Spinal cord (tissue), 10 donors: Measurements from ENCODE around the gene DMRT1. TPM values are rescaled to one million over a fixed set of nuclear protein-coding genes. Genes with fewer than 3 reads are reported as not detected.

Source experiments
- DNase-seq, 6 donors: peaks; one replicate each; pipeline versions ENCODE4 v3.0.0 to v3.0.0-alpha.2; 2013 to 2015; ENCODE audit warnings: low spot score in 6 of 6, low read depth in 4 of 6
- H3K27ac ChIP-seq: one replicate; pipeline ENCODE4 v1.5.1; 2013; ENCODE audit warnings: low read depth, low read length, control low read depth
- H3K27me3 ChIP-seq: one replicate; pipeline ENCODE4 v1.6.1; 2013; ENCODE audit warnings: low read length; ENCODE audit not compliant: control insufficient read depth, insufficient read depth
- H3K36me3 ChIP-seq: one replicate; pipeline ENCODE4 v1.6.1; 2013; ENCODE audit warnings: low read length; ENCODE audit not compliant: control insufficient read depth, insufficient read depth
- H3K4me1 ChIP-seq: one replicate; pipeline ENCODE4 v1.6.1; 2013; ENCODE audit warnings: low read length; ENCODE audit not compliant: control insufficient read depth, insufficient read depth
- H3K4me3 ChIP-seq: one replicate; pipeline ENCODE4 v1.5.1; 2013; ENCODE audit warnings: low read depth, low read length, control low read depth
- H3K9me3 ChIP-seq: one replicate; pipeline ENCODE4 v1.6.1; 2013; ENCODE audit warnings: low read length; ENCODE audit not compliant: control insufficient read depth, insufficient read depth
- WGBS: methylation state at CpG from one replicate; pipeline ENCODE4 v1.1.5; 2013; ENCODE audit warnings: missing lambda C conversion rate; ENCODE audit not compliant: insufficient coverage; 5-methylcytosine and 5-hydroxymethylcytosine counted together
- long read RNA-seq, 4 donors: transcript quantifications; one replicate each; lab custom pipeline, GENCODE V29; 2026
- polyA plus RNA-seq, 2 donors: library from polyadenylated mRNA; unstranded; fragments of 120-200 nt; gene quantifications; one replicate each; pipeline ENCODE4 v1.2.1, GENCODE V29; 2013; ENCODE audit not compliant: insufficient read length in 2 of 2
- total RNA-seq, 2 donors: library from RNA; depleted of rRNA in 1 of 2; stranded (reverse); fragments of 120-200 nt in 1 of 2; fragments of >200 nt in 1 of 2; gene quantifications; one replicate each; pipeline versions ENCODE4 v1.2.3 to v1.2.4, GENCODE V29; 2013 to 2014
- donor health status: healthy.

Gene DMRT1
- under 1 TPM in 1 of 2 donors, not detected in 1; 0.11 TPM for total RNA-seq
- under 1 TPM in 1 of 2 donors, not detected in 1; 0.14 TPM for polyA plus RNA-seq
- long read RNA-seq, donor 1, result 0 reads
- long read RNA-seq, donor 2, result 0 reads
- long read RNA-seq, donor 3, result 0 reads
- long read RNA-seq, donor 4, result 0 reads

DNA sequence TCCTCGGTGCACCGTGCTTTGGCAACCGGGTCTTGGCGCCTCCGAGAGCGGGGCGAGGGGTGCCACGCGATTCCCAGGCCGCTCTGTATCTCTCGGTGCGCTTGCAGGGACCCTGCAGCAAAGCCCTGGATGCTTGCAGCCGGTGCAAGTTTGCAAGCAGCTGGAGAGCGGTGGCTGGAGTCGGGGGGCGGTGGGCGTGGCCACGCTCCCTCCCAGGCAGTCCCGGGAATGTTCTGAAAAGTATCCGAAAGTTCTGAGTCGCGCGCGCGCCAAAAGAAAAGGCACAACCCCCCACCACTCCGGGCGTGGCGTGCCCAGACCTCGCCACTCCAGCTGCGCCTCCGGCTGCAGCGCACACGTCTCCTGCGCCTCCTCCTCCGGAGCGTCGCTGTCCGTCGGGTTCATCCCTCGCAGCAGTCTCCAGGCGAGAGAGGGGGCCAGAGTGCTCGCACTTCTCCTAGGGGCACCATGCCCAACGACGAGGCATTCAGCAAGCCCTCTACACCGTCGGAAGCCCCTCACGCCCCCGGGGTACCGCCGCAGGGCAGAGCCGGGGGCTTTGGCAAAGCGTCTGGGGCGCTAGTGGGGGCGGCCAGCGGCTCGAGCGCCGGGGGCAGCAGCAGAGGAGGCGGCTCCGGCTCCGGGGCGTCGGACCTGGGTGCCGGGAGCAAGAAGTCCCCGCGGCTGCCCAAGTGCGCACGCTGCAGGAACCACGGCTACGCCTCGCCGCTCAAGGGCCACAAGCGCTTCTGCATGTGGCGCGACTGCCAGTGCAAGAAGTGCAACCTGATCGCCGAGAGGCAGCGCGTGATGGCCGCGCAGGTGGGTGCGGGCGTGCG, at the start of gene DMRT1:
Gene DMRT1, plus strand, starts transcription at position 327 of the 839 bp plus-strand sequence. Its CDS starts 142 bp downstream, at position 469.
- DNase-seq, result peak in 2 of 6 donors; percentile 6 to 11
- Histone ChIP-seq H3K4me1 (peaks cover 22% of the 10 kb centered on the region), H3K36me3 (no peaks in the 10 kb centered on the region), H3K27me3 (peaks cover 65% of the 10 kb centered on the region), H3K27ac (no peak within 1 kb of the TSS), H3K4me3 (no peak within 1 kb of the TSS), H3K9me3 (no peaks in the 10 kb centered on the region)
- 1% methylated on average over 83 of the region's 84 CpGs for WGBS

DNA sequence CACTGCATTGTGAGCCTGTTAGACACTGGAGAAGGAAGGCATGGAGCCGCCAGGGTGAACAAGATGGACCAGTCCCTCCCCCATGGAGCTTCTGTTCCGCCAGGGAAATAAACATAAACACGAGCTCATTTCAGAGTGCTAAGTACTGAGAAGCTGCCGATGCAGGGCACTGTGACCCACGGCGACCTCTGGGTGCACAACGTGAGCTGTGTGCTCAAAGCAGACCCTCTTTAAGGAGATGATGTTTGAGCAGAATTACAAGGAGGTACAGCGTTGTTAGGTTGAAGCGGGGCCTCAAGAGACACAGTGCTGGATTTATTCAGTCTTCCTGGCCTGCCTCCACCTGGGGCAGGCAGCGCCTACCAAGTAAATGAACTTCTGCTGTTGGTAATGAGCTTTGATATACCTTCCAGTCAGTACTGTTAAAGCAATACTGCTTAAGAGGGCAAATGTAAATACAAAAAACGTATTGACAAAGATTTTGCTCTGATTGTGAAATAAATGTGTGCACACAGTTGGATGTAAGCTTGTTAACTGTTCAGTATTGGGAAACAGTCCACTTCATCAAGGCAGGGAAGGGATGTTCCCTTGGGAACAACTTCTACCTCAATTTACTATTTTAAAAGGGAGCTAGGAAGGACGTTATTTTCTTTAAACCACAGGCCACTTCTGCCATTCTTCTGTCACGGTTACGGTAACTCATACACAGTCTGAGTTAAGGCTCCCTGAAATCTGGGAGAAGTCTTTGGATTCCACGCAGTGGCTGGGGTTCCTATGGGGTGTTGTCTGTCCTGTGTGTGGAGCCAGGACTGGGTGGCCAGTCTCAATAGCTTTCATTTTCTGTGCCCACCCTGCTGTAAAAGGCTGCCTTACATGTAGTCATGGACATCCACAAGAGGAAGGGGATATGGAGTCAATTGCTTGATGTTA, 48.9 kb upstream of the DMRT1 start:
- Histone ChIP-seq H3K4me1 (peaks cover 5% of the 10 kb centered on the region), H3K36me3 (no peaks in the 10 kb centered on the region), H3K27me3 (no peaks in the 10 kb centered on the region), H3K4me3 (no peak overlapping the region), H3K27ac (no peak overlapping the region), H3K9me3 (no peaks in the 10 kb centered on the region)
- DNase-seq, result peak in 1 of 6 donors; percentile 5
- WGBS, result 64% methylated on average over 11 of the region's 15 CpGs

GRCh38 chr9:794386-794785, 47.1 kb upstream of the DMRT1 start:
- no peak for DNase-seq
- peaks cover 5% of the 10 kb centered on the region for H3K4me1 ChIP-seq
- WGBS, result 100% methylated on average over 1 of the region's 2 CpGs
- no peaks in the 10 kb centered on the region for H3K9me3 ChIP-seq
- no peak overlapping the region for H3K27ac ChIP-seq
- H3K36me3 ChIP-seq, result no peaks in the 10 kb centered on the region
- no peaks in the 10 kb centered on the region for H3K27me3 ChIP-seq
- no peak overlapping the region for H3K4me3 ChIP-seq

- no peak for DNase-seq
- H3K27me3 ChIP-seq, result no peaks in the 10 kb centered on the region
- H3K36me3 ChIP-seq, result no peaks in the 10 kb centered on the region
- no peak overlapping the region for H3K4me3 ChIP-seq
- 100% methylated on average over 2 of the region's 6 CpGs for WGBS
- no peak overlapping the region for H3K27ac ChIP-seq
- no peaks in the 10 kb centered on the region for H3K9me3 ChIP-seq
- H3K4me1 ChIP-seq, result peaks cover 5% of the 10 kb centered on the region
These were observed 45.6 kb upstream of the DMRT1 start for GRCh38 chr9:795869-796268.

DNA sequence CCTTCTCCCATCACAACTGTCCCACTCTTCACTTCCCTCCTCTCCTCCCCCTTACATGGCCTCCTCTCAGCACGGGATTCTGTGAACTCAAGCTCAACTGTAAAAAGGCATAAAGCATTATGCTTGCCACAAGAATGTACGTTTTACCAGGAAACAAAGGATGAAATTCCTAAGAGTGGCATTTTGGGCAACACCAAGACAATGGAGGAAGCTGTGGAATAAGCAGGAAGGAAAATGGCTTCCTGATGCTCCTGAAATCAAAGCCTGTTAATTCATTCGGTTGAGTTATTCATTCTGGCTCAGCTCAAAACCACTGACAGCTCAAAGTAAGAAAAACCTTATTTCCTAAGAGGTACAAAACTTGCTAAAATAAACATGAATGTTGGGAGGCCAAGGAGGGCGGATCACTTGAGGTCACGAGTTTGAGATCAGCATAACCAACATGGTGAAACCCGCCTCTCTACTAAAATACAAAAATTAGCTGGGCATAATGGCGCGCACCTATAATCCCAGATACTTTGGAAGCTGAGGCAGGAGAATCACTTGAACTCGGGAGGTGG, 40.8 kb upstream of the DMRT1 start:
- WGBS, result 80% methylated on average over 5 of the region's 9 CpGs
- no peaks in the 10 kb centered on the region for H3K9me3 ChIP-seq
- H3K4me1 ChIP-seq, result no peaks in the 10 kb centered on the region
- no peak overlapping the region for H3K4me3 ChIP-seq
- no peaks in the 10 kb centered on the region for H3K27me3 ChIP-seq
- H3K27ac ChIP-seq, result no peak overlapping the region
- DNase-seq, result no peak
- no peaks in the 10 kb centered on the region for H3K36me3 ChIP-seq

DNA sequence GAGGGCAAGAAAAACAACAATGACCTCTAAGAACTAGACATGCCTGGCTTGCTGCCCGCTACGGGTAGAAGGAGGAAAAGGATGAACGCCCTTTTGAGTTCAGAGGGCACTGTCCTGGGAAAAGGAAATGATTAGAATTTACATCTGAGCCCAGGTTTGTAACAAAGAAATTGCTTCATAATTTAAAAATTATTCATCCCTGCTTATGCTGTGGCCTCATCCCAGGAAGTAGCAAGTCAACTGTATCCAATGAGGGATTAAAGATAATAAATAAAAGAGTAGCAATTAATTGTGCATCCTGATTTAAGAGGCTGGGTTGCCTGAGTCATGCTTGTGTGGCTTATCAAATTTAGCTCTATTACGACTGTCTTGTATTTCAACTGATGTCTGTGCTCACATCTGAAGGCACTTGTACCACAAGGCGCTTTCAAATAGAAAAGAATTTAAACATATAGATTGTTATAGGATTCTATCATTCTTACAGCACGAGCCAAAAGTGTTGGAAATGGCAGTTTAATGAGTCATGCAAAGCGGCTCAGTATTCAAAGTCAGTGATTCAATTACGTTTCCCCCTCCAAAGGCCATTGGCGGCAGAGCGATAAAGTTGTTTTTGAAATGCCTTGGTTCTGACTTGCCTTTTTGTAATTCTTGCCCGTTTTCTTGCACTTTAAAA, 40.0 kb upstream of the DMRT1 start:
- Histone ChIP-seq H3K4me1 (no peaks in the 10 kb centered on the region), H3K36me3 (no peaks in the 10 kb centered on the region), H3K27ac (no peak overlapping the region), H3K27me3 (no peaks in the 10 kb centered on the region), H3K9me3 (no peaks in the 10 kb centered on the region), H3K4me3 (no peak overlapping the region)
- DNase-seq, result peak in 2 of 6 donors; percentile 13 to 62
- 41% methylated on average over 4 of the region's 11 CpGs for WGBS

GRCh38 chr9:804026-804425, 37.5 kb upstream of the DMRT1 start:
- no peak overlapping the region for H3K27ac ChIP-seq
- no peaks in the 10 kb centered on the region for H3K36me3 ChIP-seq
- no peaks in the 10 kb centered on the region for H3K4me1 ChIP-seq
- DNase-seq, result no peak
- H3K27me3 ChIP-seq, result no peaks in the 10 kb centered on the region
- H3K4me3 ChIP-seq, result no peak overlapping the region
- no peaks in the 10 kb centered on the region for H3K9me3 ChIP-seq

DNA sequence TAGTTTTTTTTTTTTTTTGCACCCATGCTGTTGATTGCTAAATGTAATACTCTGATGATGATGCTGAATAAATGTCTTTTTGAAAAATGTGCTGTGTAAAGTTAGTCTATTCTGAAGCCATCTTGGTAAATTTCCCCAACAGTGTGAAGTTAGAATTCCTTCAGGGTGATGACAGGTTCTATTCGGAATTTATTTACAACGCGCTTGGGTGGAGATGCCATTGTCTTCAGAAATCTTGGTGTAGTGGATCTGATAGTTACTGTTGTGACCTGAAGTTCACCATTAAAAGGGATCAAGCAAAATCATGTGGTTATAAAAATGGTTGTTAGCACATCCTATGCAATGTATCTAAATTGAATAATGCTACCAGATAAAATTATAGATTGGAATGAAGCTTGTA, 36.3 kb upstream of the DMRT1 start:
- Histone ChIP-seq H3K9me3 (no peaks in the 10 kb centered on the region), H3K4me1 (no peaks in the 10 kb centered on the region), H3K36me3 (no peaks in the 10 kb centered on the region), H3K27ac (no peak overlapping the region), H3K4me3 (no peak overlapping the region), H3K27me3 (no peaks in the 10 kb centered on the region)
- DNase-seq, result no peak
- 60% methylated on average over 1 of the region's 3 CpGs for WGBS
